Measurements from ENCODE around the gene FIBP. TPM values are rescaled to one million over a fixed set of nuclear protein-coding genes. Genes with fewer than 3 reads are reported as not detected.

The FIBP gene
- total and polyA plus RNA-seq, 2 of the 4 experiments (the other 2 are of a cell fraction): 141 to 182 TPM

DNA sequence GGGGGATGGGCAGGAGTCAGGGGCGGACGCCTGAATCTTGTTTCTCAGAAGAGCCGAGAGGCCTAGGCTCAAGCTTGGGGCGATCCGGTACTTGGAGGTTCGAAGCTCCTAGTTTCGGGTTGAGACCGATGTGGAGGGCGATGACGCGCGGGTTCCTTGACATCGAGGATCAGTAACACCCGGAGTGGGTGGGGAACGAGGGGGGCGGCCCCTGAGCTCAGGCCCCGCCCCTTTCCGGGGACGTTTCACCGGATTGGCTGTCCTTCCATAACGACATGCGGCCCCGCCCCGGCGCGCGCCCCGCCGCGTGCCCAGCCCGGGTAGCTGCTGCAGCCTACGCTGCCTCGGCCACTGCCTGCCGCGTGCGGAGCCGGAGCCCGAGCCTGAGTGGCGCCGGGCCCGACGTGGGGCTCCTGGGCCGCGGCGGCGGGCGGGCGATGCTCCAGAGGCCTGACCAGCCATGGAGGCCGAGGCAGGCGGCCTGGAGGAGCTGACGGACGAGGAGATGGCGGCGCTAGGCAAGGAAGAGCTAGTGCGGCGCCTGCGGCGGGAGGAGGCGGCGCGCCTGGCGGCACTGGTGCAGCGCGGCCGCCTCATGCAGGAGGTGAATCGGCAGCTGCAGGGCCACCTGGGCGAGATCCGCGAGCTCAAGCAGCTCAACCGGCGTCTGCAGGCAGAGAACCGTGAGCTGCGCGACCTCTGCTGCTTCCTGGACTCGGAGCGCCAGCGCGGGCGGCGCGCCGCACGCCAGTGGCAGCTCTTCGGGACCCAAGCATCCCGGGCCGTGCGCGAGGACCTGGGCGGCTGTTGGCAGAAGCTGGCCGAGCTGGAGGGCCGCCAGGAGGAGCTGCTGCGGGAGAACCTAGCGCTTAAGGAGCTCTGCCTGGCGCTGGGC is 2.3 kb upstream of the FIBP start, which contains the start of gene CCDC85B:
CCDC85B (plus strand) TSS at position 350 of the 895 bp plus-strand sequence; CDS start at position 461, 111 bp downstream.
- Histone ChIP-seq H3K23ac (ENCODE audit: low read depth, low read length) (peak within 1 kb of the TSS; percentile 88), H3K9me3 (ENCODE audit: control insufficient read depth, insufficient read depth, low read length) (no peaks in the 10 kb centered on the region), H4K5ac (ENCODE audit: low read depth, low read length) (peak within 1 kb of the TSS; percentile 75), H3K9ac (ENCODE audit: low read depth, low read length) (peak within 1 kb of the TSS; percentile 88), H3K9me1 (ENCODE audit: insufficient read depth, low read length) (0 out of 2 replicates have a peak, but pooled peaks cover 4% of the 10 kb centered on the region), H4K20me1 (ENCODE audit: insufficient read depth, low read length) (peaks cover 60% of the 10 kb centered on the region), H3K79me1 (ENCODE audit: low read depth in 1 of 2, low read length in 2 of 2) (peaks cover 0 to 47% of the 10 kb centered on the region in 2 experiments), H3K4ac (ENCODE audit: low read depth, low read length) (peak within 1 kb of the TSS; percentile 85), H2BK20ac (ENCODE audit: low read depth, low read length) (peak within 1 kb of the TSS; percentile 25; the same call in 1 of the 2 replicates), H2BK15ac (ENCODE audit: low read depth, low read length) (peak within 1 kb of the TSS; percentile 68; the same call in 2 of the 3 replicates), H3K14ac (replicated peaks; ENCODE audit: low read depth, low read length) (peak within 1 kb of the TSS; percentile 90), H3K18ac (ENCODE audit: low read depth, low read length) (peak within 1 kb of the TSS; percentile 69), H3K56ac (ENCODE audit: extremely low read depth, insufficient read depth, low read length) (peak within 1 kb of the TSS; percentile 80), H3K4me3 (ENCODE audit: insufficient read depth, low read depth, low read length) (peak within 1 kb of the TSS; percentile 63), H3K4me2 (ENCODE audit: low read depth, low read length) (peak within 1 kb of the TSS; percentile 84), H2BK5ac (ENCODE audit: low read depth, low read length, poor library complexity, severe bottlenecking) (peak within 1 kb of the TSS; percentile 86), H4K91ac (ENCODE audit: insufficient read depth, low read depth, low read length) (peak within 1 kb of the TSS; percentile 90), H2AK5ac (ENCODE audit: low read depth, low read length) (peak within 1 kb of the TSS; percentile 82), H4K8ac (ENCODE audit: low read depth in 2 of 2, low read length in 2 of 2) (peak within 1 kb of the TSS; percentile 64 to 80), H2AK9ac (replicated peaks; ENCODE audit: low read depth, low read length, poor library complexity) (peak within 1 kb of the TSS; percentile 83), H2AFZ (replicated peaks; ENCODE audit: low read length, poor library complexity) (peak within 1 kb of the TSS; percentile 74), H3K4me1 (ENCODE audit: control insufficient read depth, insufficient read depth, low read length) (peaks cover 27% of the 10 kb centered on the region), H3K27ac (ENCODE audit: insufficient read depth, low read length) (peak within 1 kb of the TSS; percentile 93), H3K36me3 (ENCODE audit: control insufficient read depth, insufficient read depth, low read length) (peaks cover 39% of the 10 kb centered on the region), H2BK120ac (ENCODE audit: low read depth, low read length) (peak within 1 kb of the TSS; percentile 72), H3K27me3 (ENCODE audit: control insufficient read depth, insufficient read depth, low read length) (no peaks in the 10 kb centered on the region)
- 0% methylated on average over 58 of the region's 94 CpGs; no CpG with 5 or more reads in 1 of the 2 experiments for WGBS, 2 experiments (ENCODE audit: extremely low coverage in 2 of 2, insufficient read length in 1 of 2)
- in situ Hi-C loops (cut with MboI; ENCODE audit: low sequenced_read_pairs) (loop anchor here (5.0 kb wide), 1 partner anchor 72 kb away; the partner anchor contains the start of gene SART1), intact Hi-C loops (cut with micrococcal nuclease) (no loop called here), dilution Hi-C loops (cut with HindIII; ENCODE audit: low sequenced_read_pairs, unreplicated experiment) (no loop called here)
- TSS peak; percentile 66 for BruUV-seq (replicated peaks)
- CTCF ChIA-PET: interaction anchor here (1.0 to 2.0 kb wide), 5 partner anchors 21 to 31 kb away, joined by 3 to 9 read pairs (median 3); partner anchors contain the start of gene MUS81
- DNase-seq (peak; percentile 95), ATAC-seq (ENCODE audit: low read depth) (peak; percentile 50)
- POLR2A ChIA-PET (ENCODE audit: unreplicated experiment): interaction anchor here (0.6 to 4.4 kb wide), 10 partner anchors 8 to 73 kb away, joined by 3 to 20 read pairs (median 5); partner anchors contain the start of genes FOSL1 and MUS81
- TF ChIP-seq MAZ (IDR thresholded peaks at IDR 0.05; ENCODE audit: borderline replicate concordance, low read depth, low read length) (peak; percentile 89), RAD21 (IDR thresholded peaks at IDR 0.05; ENCODE audit: low read length) (peak; percentile 11; the same call in 1 of the 2 replicates), MXI1 (IDR thresholded peaks at IDR 0.05; ENCODE audit: borderline replicate concordance, low read depth, low read length) (peak; percentile 81; the same call in 1 of the 2 replicates), NFE2L2 (IDR thresholded peaks at IDR 0.05; ENCODE audit: low read depth, low read length) (no peak), USF2 (IDR thresholded peaks at IDR 0.05; ENCODE audit: low read depth, low read length) (peak; percentile 35; the same call in 1 of the 2 replicates), RFX5 (IDR thresholded peaks at IDR 0.05; ENCODE audit: low read depth, low read length) (no peak), MAFK (IDR thresholded peaks at IDR 0.05; ENCODE audit: low read depth, low read length) (no peak), CEBPB (IDR thresholded peaks at IDR 0.05; ENCODE audit: low read depth, low read length) (no peak), CTCF (conservative IDR thresholded peaks at IDR 0.05; ENCODE audit: low read depth, low read length) (no peak), POLR2A (IDR thresholded peaks at IDR 0.05; ENCODE audit: low read depth, low read length) (peak; percentile 87), SMC3 (IDR thresholded peaks at IDR 0.05; ENCODE audit: low read depth, low read length) (no peak)
- TF ChIP-seq, protein P1, sequence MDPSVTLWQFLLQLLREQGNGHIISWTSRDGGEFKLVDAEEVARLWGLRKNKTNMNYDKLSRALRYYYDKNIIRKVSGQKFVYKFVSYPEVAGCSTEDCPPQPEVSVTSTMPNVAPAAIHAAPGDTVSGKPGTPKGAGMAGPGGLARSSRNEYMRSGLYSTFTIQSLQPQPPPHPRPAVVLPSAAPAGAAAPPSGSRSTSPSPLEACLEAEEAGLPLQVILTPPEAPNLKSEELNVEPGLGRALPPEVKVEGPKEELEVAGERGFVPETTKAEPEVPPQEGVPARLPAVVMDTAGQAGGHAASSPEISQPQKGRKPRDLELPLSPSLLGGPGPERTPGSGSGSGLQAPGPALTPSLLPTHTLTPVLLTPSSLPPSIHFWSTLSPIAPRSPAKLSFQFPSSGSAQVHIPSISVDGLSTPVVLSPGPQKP (IDR thresholded peaks at IDR 0.05; ENCODE audit: borderline replicate concordance, low read depth, low read length): no peak
